SK-N-SH treated with all-trans-retinoic acid at 6 μM for 48 hours (cell line): Measurements from ENCODE around the gene HTR4.

Source experiments
- CSDC2 ChIP-seq: fragments of 250-450 bp; sonication (Bioruptor Pico); IDR thresholded peaks from 2 replicates; pipeline ENCODE4 v1.5.0; 2020; ENCODE audit warnings: mild to moderate bottlenecking, moderate library complexity
- GLIS3 ChIP-seq: fragments of 250-450 bp; sonication (Bioruptor Pico); IDR thresholded peaks from 2 replicates; pipeline ENCODE4 v1.5.0; 2020; ENCODE audit warnings: mild to moderate bottlenecking, moderate library complexity
- ISL1 ChIP-seq: fragments of 250-450 bp; sonication (Bioruptor Pico); IDR thresholded peaks from 2 replicates; pipeline ENCODE4 v2.1.2; 2022; ENCODE audit warnings: mild to moderate bottlenecking, moderate library complexity
- PPARA ChIP-seq: fragments of 250-450 bp; sonication (Bioruptor Pico); IDR thresholded peaks from 2 replicates; pipeline ENCODE4 v1.5.0; 2020; ENCODE audit warnings: mild to moderate bottlenecking, borderline replicate concordance
- ZFP3 ChIP-seq: fragments of 250-450 bp; sonication (Bioruptor Pico); IDR thresholded peaks from 2 replicates; pipeline ENCODE4 v1.5.0; 2020; ENCODE audit warnings: mild to moderate bottlenecking, moderate library complexity
- TF ChIP-seq, protein P1 (sequence below): fragments of 250-450 bp; sonication (Bioruptor Pico); IDR thresholded peaks from 2 replicates; pipeline ENCODE4 v1.8.0; 2020; ENCODE audit warnings: mild to moderate bottlenecking, moderate library complexity, borderline replicate concordance
- TF ChIP-seq, protein P2 (sequence below): fragments of 250-450 bp; sonication (Bioruptor Pico); IDR thresholded peaks from 2 replicates; pipeline ENCODE4 v1.5.1; 2020; ENCODE audit warnings: low read depth, mild to moderate bottlenecking, moderate library complexity
- TF ChIP-seq, protein P3 (sequence below): fragments of 250-450 bp; sonication (Bioruptor Pico); IDR thresholded peaks from 2 replicates; pipeline ENCODE4 v1.5.1; 2021; ENCODE audit warnings: mild to moderate bottlenecking, moderate library complexity

DNA sequence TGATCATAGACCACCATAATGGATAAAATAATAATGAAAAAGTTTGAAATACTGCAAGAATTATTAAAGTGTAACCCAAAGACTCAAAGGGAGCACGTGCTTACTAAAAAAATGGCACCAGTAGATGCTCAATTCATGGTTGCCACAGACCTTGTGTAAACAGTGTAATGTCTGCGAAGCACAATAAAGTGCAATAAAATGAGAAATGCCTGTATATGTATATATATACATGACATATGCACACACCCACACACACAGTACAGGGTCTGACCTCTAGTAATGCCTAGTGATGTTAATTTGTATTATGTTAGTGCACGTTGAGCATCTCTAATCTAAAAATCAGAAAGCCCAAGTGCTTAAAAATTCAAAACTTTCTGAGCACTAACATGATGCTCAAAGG is 218.3 kb downstream of the HTR4 start:
- no peak for TF ChIP-seq GLIS3
- TF ChIP-seq ISL1 (CRISPR knock-in tag): no peak
- TF ChIP-seq, protein P1, sequence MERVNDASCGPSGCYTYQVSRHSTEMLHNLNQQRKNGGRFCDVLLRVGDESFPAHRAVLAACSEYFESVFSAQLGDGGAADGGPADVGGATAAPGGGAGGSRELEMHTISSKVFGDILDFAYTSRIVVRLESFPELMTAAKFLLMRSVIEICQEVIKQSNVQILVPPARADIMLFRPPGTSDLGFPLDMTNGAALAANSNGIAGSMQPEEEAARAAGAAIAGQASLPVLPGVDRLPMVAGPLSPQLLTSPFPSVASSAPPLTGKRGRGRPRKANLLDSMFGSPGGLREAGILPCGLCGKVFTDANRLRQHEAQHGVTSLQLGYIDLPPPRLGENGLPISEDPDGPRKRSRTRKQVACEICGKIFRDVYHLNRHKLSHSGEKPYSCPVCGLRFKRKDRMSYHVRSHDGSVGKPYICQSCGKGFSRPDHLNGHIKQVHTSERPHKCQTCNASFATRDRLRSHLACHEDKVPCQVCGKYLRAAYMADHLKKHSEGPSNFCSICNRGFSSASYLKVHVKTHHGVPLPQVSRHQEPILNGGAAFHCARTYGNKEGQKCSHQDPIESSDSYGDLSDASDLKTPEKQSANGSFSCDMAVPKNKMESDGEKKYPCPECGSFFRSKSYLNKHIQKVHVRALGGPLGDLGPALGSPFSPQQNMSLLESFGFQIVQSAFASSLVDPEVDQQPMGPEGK (CRISPR knock-in tag): no peak
- TF ChIP-seq ZFP3: no peak
- TF ChIP-seq, protein P2, sequence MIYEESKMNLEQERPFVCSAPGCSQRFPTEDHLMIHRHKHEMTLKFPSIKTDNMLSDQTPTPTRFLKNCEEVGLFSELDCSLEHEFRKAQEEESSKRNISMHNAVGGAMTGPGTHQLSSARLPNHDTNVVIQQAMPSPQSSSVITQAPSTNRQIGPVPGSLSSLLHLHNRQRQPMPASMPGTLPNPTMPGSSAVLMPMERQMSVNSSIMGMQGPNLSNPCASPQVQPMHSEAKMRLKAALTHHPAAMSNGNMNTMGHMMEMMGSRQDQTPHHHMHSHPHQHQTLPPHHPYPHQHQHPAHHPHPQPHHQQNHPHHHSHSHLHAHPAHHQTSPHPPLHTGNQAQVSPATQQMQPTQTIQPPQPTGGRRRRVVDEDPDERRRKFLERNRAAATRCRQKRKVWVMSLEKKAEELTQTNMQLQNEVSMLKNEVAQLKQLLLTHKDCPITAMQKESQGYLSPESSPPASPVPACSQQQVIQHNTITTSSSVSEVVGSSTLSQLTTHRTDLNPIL (CRISPR knock-in tag): no peak
- TF ChIP-seq, protein P3, sequence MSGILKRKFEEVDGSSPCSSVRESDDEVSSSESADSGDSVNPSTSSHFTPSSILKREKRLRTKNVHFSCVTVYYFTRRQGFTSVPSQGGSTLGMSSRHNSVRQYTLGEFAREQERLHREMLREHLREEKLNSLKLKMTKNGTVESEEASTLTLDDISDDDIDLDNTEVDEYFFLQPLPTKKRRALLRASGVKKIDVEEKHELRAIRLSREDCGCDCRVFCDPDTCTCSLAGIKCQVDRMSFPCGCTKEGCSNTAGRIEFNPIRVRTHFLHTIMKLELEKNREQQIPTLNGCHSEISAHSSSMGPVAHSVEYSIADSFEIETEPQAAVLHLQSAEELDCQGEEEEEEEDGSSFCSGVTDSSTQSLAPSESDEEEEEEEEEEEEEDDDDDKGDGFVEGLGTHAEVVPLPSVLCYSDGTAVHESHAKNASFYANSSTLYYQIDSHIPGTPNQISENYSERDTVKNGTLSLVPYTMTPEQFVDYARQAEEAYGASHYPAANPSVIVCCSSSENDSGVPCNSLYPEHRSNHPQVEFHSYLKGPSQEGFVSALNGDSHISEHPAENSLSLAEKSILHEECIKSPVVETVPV (CRISPR knock-in tag): no peak
- TF ChIP-seq PPARA (CRISPR knock-in tag): no peak
- TF ChIP-seq CSDC2 (CRISPR knock-in tag): no peak
